ENCODE measurements around the gene CCDC142. TPM values are rescaled to one million over a fixed set of nuclear protein-coding genes. Genes with fewer than 3 reads are reported as not detected.

The CCDC142 gene
- total RNA-seq, 4 donors from 2014 or later = 10.4 to 31.1 (median 18.7) TPM

GRCh38 chr2:74458132-74458937 is 24.5 kb downstream of the CCDC142 start, which contains the start of gene WBP1:
TSS of gene WBP1 (plus strand) at chr2:74458438. CDS start at chr2:74458603, 165 bp downstream.
- Histone ChIP-seq H3K27me3 (no peaks in the 10 kb centered on the region), H3K4me1 (peaks cover 42% of the 10 kb centered on the region), H3K4me3 (peak within 1 kb of the TSS; percentile 61), H3K36me3 (peaks cover 22% of the 10 kb centered on the region), H3K9me3 (no peaks in the 10 kb centered on the region), H3K27ac (peak within 1 kb of the TSS; percentile 89)
- TF ChIP-seq POLR2AphosphoS5 (IDR thresholded peaks at IDR 0.05) (peak in 2 of 3 donors; percentile 26 to 48), POLR2A (IDR thresholded peaks at IDR 0.05) (peak in 1 of 2 donors; percentile 22), CTCF (IDR thresholded peaks at IDR 0.05) (no peak)
- 0% methylated on average over 6 of the region's 38 CpGs for WGBS
- DNase-seq (ENCODE audit: low spot score in 2 of 2) = peak; percentile 100

GRCh38 chr2:74457549-74458131 is 25.2 kb downstream of the CCDC142 start:
- H3K4me1 ChIP-seq = peaks cover 42% of the 10 kb centered on the region

GRCh38 chr2:74457129-74457548 is 25.7 kb downstream of the CCDC142 start:
- Histone ChIP-seq H3K27me3 (no peaks in the 10 kb centered on the region), H3K4me1 (peaks cover 42% of the 10 kb centered on the region), H3K36me3 (peaks cover 11% of the 10 kb centered on the region), H3K9me3 (no peaks in the 10 kb centered on the region), H3K4me3 (peak overlapping the region; percentile 61), H3K27ac (peak overlapping the region; percentile 89)
- no peak for TF ChIP-seq CTCF (IDR thresholded peaks at IDR 0.05)
- no peak for TF ChIP-seq POLR2AphosphoS5 (IDR thresholded peaks at IDR 0.05)
- no peak for TF ChIP-seq POLR2A (IDR thresholded peaks at IDR 0.05)
- TF ChIP-seq EP300 (IDR thresholded peaks at IDR 0.05) = no peak
- DNase-seq (ENCODE audit: low spot score in 2 of 2) = no peak
- WGBS = under 1% methylated on average over 16 of the region's 27 CpGs

More at GRCh38 chr2:74457549-74458131, 25.2 kb downstream of the CCDC142 start:
- TF ChIP-seq POLR2A (IDR thresholded peaks at IDR 0.05) (peak in 1 of 2 donors; percentile 23), EP300 (IDR thresholded peaks at IDR 0.05) (no peak), POLR2AphosphoS5 (IDR thresholded peaks at IDR 0.05) (peak in 1 of 3 donors; percentile 52), CTCF (IDR thresholded peaks at IDR 0.05) (no peak)
- Histone ChIP-seq H3K27ac (peak overlapping the region; percentile 89), H3K27me3 (no peaks in the 10 kb centered on the region), H3K36me3 (peaks cover 16% of the 10 kb centered on the region), H3K4me3 (peak overlapping the region; percentile 61), H3K9me3 (no peaks in the 10 kb centered on the region)
- peak; percentile 85 for DNase-seq (ENCODE audit: low spot score in 2 of 2)
- 0% methylated on average over 24 of the region's 46 CpGs for WGBS

GRCh38 chr2:74454654-74455511 is 27.9 kb downstream of the CCDC142 start, which contains the start of gene INO80B:
TSS of gene INO80B (plus strand) at chr2:74455087. CDS start at chr2:74455117, 30 bp downstream.
- 2% methylated on average over 26 of the region's 40 CpGs for WGBS
- no peaks in the 10 kb centered on the region for H3K36me3 ChIP-seq
- peak within 1 kb of the TSS; percentile 78 for H3K4me3 ChIP-seq
- no peaks in the 10 kb centered on the region for H3K9me3 ChIP-seq
- peak within 1 kb of the TSS; percentile 73 for H3K27ac ChIP-seq
- H3K4me1 ChIP-seq = peaks cover 42% of the 10 kb centered on the region
- TF ChIP-seq CTCF (IDR thresholded peaks at IDR 0.05) (no peak), POLR2A (IDR thresholded peaks at IDR 0.05) (no peak), POLR2AphosphoS5 (IDR thresholded peaks at IDR 0.05) (peak in 2 of 3 donors; percentile 89 to 96), EP300 (IDR thresholded peaks at IDR 0.05) (no peak)
- DNase-seq (ENCODE audit: low spot score in 2 of 2) = peak; percentile 97 to 98
- H3K27me3 ChIP-seq = no peaks in the 10 kb centered on the region
